K562 (cell line): ENCODE data around the gene TPCN1. TPM values are rescaled to one million over a fixed set of nuclear protein-coding genes. Genes with fewer than 3 reads are reported as not detected.

Experiments
- ATAC-seq: fragments of 200-7000 bp; cut with Tn5 transposase; 3 replicates; pipeline ENCODE4 v1.9.1; 2020; ENCODE audit warnings: moderate library complexity
- BruUV-seq: library from RNA; stranded (reverse); fragments of 400-500 nt; replicated peaks from 2 replicates; lab custom pipeline; 2021; lab: Mats Ljungman, UMichigan
- CTCF ChIA-PET: fragments of 300-600 bp; formaldehyde crosslinking; extraction: SDS; loops from one replicate; lab custom pipeline; 2021; ENCODE audit warnings: low intra/inter-chr PET ratio; lab: Yijun Ruan, JAX
- POLR2A ChIA-PET: fragments of 300-600, 350-650 bp; sonication (Branson Sonifier 250); formaldehyde crosslinking; extraction: SDS; loops from one replicate; lab custom pipeline; 2021; ENCODE audit warnings: antibody characterized with exemption, inconsistent platforms; lab: Yijun Ruan, JAX
- DNase-seq, 4 experiments: peaks; one replicate each; pipeline versions ENCODE4 v3.0.0 to v3.0.0-alpha.2; 2011 to 2018; ENCODE audit warnings: low spot score in 3 of 4, mixed read lengths in 3 of 4; ENCODE audit errors: extremely low read depth in 1 of 4
- FAIRE-seq: peaks from 2 replicates; lab custom pipeline; 2011; peaks lifted over from hg19 to GRCh38; lab: Jason Lieb, UNC
- H2AFZ ChIP-seq: 2 replicates; pipeline ENCODE4 v1.6.0; 2011; ENCODE audit warnings: low read depth, low read length, control low read depth, inconsistent platforms
- H3K27ac ChIP-seq: fragments of 200-600 bp; 3 replicates; pipeline ENCODE4 v1.8.0; 2011; ENCODE audit warnings: low read depth, mild to moderate bottlenecking, control low read depth, inconsistent platforms, low read length, moderate library complexity, mixed read lengths; ENCODE audit errors: extremely low read depth
- H3K27me3 ChIP-seq, 2 experiments: fragments of 300-600 bp in 1 of 2; 2 replicates in 1 of 2; 3 replicates in 1 of 2; pipeline versions ENCODE4 v1.6.0 to v1.8.0; 2011; ENCODE audit warnings: inconsistent platforms in 2 of 2, low read length in 2 of 2, mild to moderate bottlenecking in 1 of 2, mixed read lengths in 1 of 2, moderate library complexity in 1 of 2; ENCODE audit not compliant: control insufficient read depth in 2 of 2, insufficient read depth in 2 of 2
- H3K36me3 ChIP-seq: fragments of 300-600 bp; 3 replicates; pipeline ENCODE4 v1.8.0; 2011; ENCODE audit warnings: mild to moderate bottlenecking, low read length, inconsistent platforms; ENCODE audit not compliant: control insufficient read depth, insufficient read depth
- H3K4me1 ChIP-seq, 2 experiments: fragments of 200-600 bp in 1 of 2; replicated peaks in 1 of 2; 2 replicates in 1 of 2; 3 replicates in 1 of 2; pipeline versions ENCODE4 v1.5.1 to v1.8.0; 2011; ENCODE audit warnings: inconsistent platforms in 2 of 2, low read length in 2 of 2, mild to moderate bottlenecking in 1 of 2, mixed read lengths in 1 of 2, moderate library complexity in 1 of 2; ENCODE audit not compliant: control insufficient read depth in 2 of 2, insufficient read depth in 2 of 2
- H3K4me2 ChIP-seq: 2 replicates; pipeline ENCODE4 v1.6.1; 2011; ENCODE audit warnings: low read length, control low read depth, inconsistent platforms, mixed read lengths; ENCODE audit not compliant: insufficient read depth
- H3K4me3 ChIP-seq: fragments of 200-600 bp; sonication (generic), shearing (Covaris generic); 2 replicates; pipeline ENCODE4 v1.5.1; 2016; ENCODE audit warnings: control low read depth, inconsistent platforms
- H3K79me2 ChIP-seq: fragments of 200-600 bp; 3 replicates; pipeline ENCODE4 v1.8.0; 2011; ENCODE audit warnings: low read length, inconsistent platforms; ENCODE audit not compliant: control insufficient read depth, insufficient read depth
- H3K9ac ChIP-seq, 2 experiments: 2 replicates each; pipeline versions ENCODE4 v1.6.0 to v1.6.1; 2011; ENCODE audit warnings: low read depth in 2 of 2, low read length in 2 of 2, control low read depth in 1 of 2, inconsistent platforms in 1 of 2, mild to moderate bottlenecking in 1 of 2, mixed read lengths in 1 of 2; ENCODE audit not compliant: insufficient read depth in 1 of 2
- H3K9me1 ChIP-seq: one replicate; pipeline ENCODE4 v1.6.0; 2011; ENCODE audit warnings: inconsistent platforms, mild to moderate bottlenecking, low read length, moderate library complexity; ENCODE audit not compliant: control insufficient read depth, insufficient read depth
- H3K9me3 ChIP-seq: replicated peaks from 2 replicates; pipeline ENCODE4 v1.5.1; 2011; ENCODE audit warnings: low read depth, low read length, inconsistent platforms; ENCODE audit not compliant: control insufficient read depth, insufficient read depth
- H4K20me1 ChIP-seq: replicated peaks from 2 replicates; pipeline ENCODE4 v1.6.1; 2011; ENCODE audit warnings: low read length, inconsistent platforms, mixed read lengths; ENCODE audit not compliant: control insufficient read depth, insufficient read depth
- BCOR ChIP-seq: fragments of 450-650 bp; IDR thresholded peaks from 2 replicates; pipeline ENCODE4 v1.6.1; 2016
- CGGBP1 ChIP-seq: fragments of 250-450 bp; sonication (Bioruptor Pico); IDR thresholded peaks from 2 replicates; pipeline ENCODE4 v1.9.0; 2021; ENCODE audit warnings: mild to moderate bottlenecking
- EP400 ChIP-seq: fragments of 450-650 bp; IDR thresholded peaks from 2 replicates; pipeline ENCODE4 v1.6.1; 2017; ENCODE audit warnings: antibody characterized with exemption, mild to moderate bottlenecking, moderate library complexity
- GTF2E2 ChIP-seq: fragments of 200-800 bp; sonication (Bioruptor generic); IDR thresholded peaks from 2 replicates; pipeline ENCODE4 v1.6.1; 2016; ENCODE audit warnings: missing genetic modification characterization, missing compliant biosample characterization
- MCM2 ChIP-seq: fragments of 450-650 bp; IDR thresholded peaks from 2 replicates; pipeline ENCODE4 v1.6.1; 2017; ENCODE audit warnings: low read depth, mild to moderate bottlenecking
- TOE1 ChIP-seq, 2 experiments: fragments of 450-650 bp in 1 of 2; sonication (generic) in 1 of 2; formaldehyde crosslinking in 1 of 2; IDR thresholded peaks; 2 replicates each; pipeline versions ENCODE4 v1.7.1 to v1.8.0; 2016 to 2022; ENCODE audit warnings: borderline replicate concordance in 2 of 2, mild to moderate bottlenecking in 2 of 2, antibody characterized with exemption in 1 of 2, inconsistent platforms in 1 of 2, low read depth in 1 of 2, missing genetic modification reagents in 1 of 2, moderate library complexity in 1 of 2
- ZNF217 ChIP-seq: sonication (generic); formaldehyde crosslinking; IDR thresholded peaks from 2 replicates; pipeline ENCODE4 v1.8.0; 2022; ENCODE audit warnings: mild to moderate bottlenecking, missing genetic modification reagents
- ZNF311 ChIP-seq: fragments of 250-450 bp; sonication (Bioruptor Pico); IDR thresholded peaks from 2 replicates; pipeline ENCODE4 v1.4.0; 2020; ENCODE audit warnings: mild to moderate bottlenecking, moderate library complexity
- WGBS: fragments of 100-300 bp; shearing (Covaris generic); methylation state at CpG from one replicate; pipeline ENCODE4 v1.1.6; 2016; ENCODE audit warnings: low coverage, mixed read lengths; ENCODE audit not compliant: insufficient coverage; ENCODE audit errors: missing lambda C conversion rate; 5-methylcytosine and 5-hydroxymethylcytosine counted together
- in situ Hi-C: fragments of 300-500 bp; cut with MboI; formaldehyde crosslinking; loops from 4 replicates; pipeline ENCODE4 v1.15.0; 2018; ENCODE audit warnings: inconsistent platforms, mixed read lengths
- intact Hi-C: fragments of 100-400 bp; cut with micrococcal nuclease; formaldehyde crosslinking; loops from 2 replicates; pipeline ENCODE4 v1.14.2; 2022
- polyA plus RNA-seq, 8 experiments: library from polyadenylated mRNA; depleted of rRNA in 4 of 8; stranded (reverse) in 5 of 8; unstranded in 3 of 8; fragments of >200 nt; fragmentation: Nextera tagmentation in 2 of 8; fragmentation: Illumina TruSeq in 1 of 8; extraction: Ambion mirVana in 2 of 8; extraction: Trizol in 1 of 8; gene quantifications; 2 replicates each; pipeline versions ENCODE4 v1.2.1 to v1.2.3, GENCODE V29; 2011 to 2014; ENCODE audit warnings: inconsistent platforms in 1 of 8, missing spikeins in 1 of 8
- total RNA-seq, 7 experiments: library from RNA; depleted of rRNA in 6 of 7; stranded (reverse); fragments of >200 nt in 6 of 7; fragmentation: Illumina TruSeq in 2 of 7; extraction: Trizol in 2 of 7; gene quantifications; 2 replicates each; pipeline versions ENCODE4 v1.2.1 to v1.2.3, GENCODE V29; 2011 to 2021; ENCODE audit warnings: low replicate concordance in 1 of 7

Gene TPCN1
- total and polyA plus RNA-seq, 9 of the 15 experiments (the other 6 are each of a cell fraction or from before 2014, with no cell fraction given), result 0.80 to 23.8 (median 7.4) TPM

- no TSS peak for BruUV-seq
- peaks cover 48% of the 10 kb centered on the region; the same call in 2 of the 3 replicates for H3K36me3 ChIP-seq
- DNase-seq (no peak), FAIRE-seq (no peak), ATAC-seq (no peak)
- H3K9ac ChIP-seq, result peak overlapping the region in 1 of 2 experiments; percentile 13; a peak in 1 of 4 replicates
- no peaks in the 10 kb centered on the region for H3K27me3 ChIP-seq
- H3K4me1 ChIP-seq, result peaks cover 13 to 16% of the 10 kb centered on the region in 2 experiments
- H3K9me1 ChIP-seq, result no peaks in the 10 kb centered on the region
- in situ Hi-C loops, result no loop called here
- no peaks in the 10 kb centered on the region for H3K79me2 ChIP-seq
- ChIA-PET CTCF (no interaction called here), POLR2A (interaction anchor here (0.7 kb wide), 1 partner anchor 20 kb away, joined by 3 read pairs; no protein-coding TSS in a partner anchor)
- H3K4me3 ChIP-seq, result no peak overlapping the region
- H2AFZ ChIP-seq, result no peak overlapping the region
- no peaks in the 10 kb centered on the region for H3K9me3 ChIP-seq
- no peak overlapping the region for H3K4me2 ChIP-seq
- H4K20me1 ChIP-seq, result no peaks in the 10 kb centered on the region
- intact Hi-C loops, result no loop called here
- 84% methylated on average over 12 of the region's 12 CpGs for WGBS
- no peak overlapping the region for H3K27ac ChIP-seq
- TF ChIP-seq EP400 (no peak), TOE1 (IDR thresholded peaks at IDR 0.05; ENCODE audit: borderline replicate concordance) (no peak), TOE1 (CRISPR knock-in tag; IDR thresholded peaks at IDR 0.05; ENCODE audit: borderline replicate concordance, low read depth) (no peak), GTF2E2 (tag) (no peak), ZNF217 (CRISPR knock-in tag) (no peak), MCM2 (no peak), ZNF311 (CRISPR knock-in tag) (no peak), CGGBP1 (CRISPR knock-in tag) (no peak), BCOR (no peak)
- TF ChIP-seq, all 486 proteins: peak for 0
These were observed 48.1 kb downstream of the TPCN1 start for GRCh38 chr12:113269257-113269943.
